K562 (cell line): Measurements from ENCODE around the gene ARHGAP10. TPM values are rescaled to one million over a fixed set of nuclear protein-coding genes. Genes with fewer than 3 reads are reported as not detected.

Experiments
- ATAC-seq: fragments of 200-7000 bp; cut with Tn5 transposase; 3 replicates; pipeline ENCODE4 v1.9.1; 2020; ENCODE audit warnings: moderate library complexity
- BruUV-seq: library from RNA; stranded (reverse); fragments of 400-500 nt; replicated peaks from 2 replicates; lab custom pipeline; 2021; lab: Mats Ljungman, UMichigan
- CTCF ChIA-PET: fragments of 300-600 bp; formaldehyde crosslinking; extraction: SDS; loops from one replicate; lab custom pipeline; 2021; ENCODE audit warnings: low intra/inter-chr PET ratio; lab: Yijun Ruan, JAX
- POLR2A ChIA-PET: fragments of 300-600, 350-650 bp; sonication (Branson Sonifier 250); formaldehyde crosslinking; extraction: SDS; loops from one replicate; lab custom pipeline; 2021; ENCODE audit warnings: antibody characterized with exemption, inconsistent platforms; lab: Yijun Ruan, JAX
- DNase-seq, 4 experiments: peaks; one replicate each; pipeline versions ENCODE4 v3.0.0 to v3.0.0-alpha.2; 2011 to 2018; ENCODE audit warnings: low spot score in 3 of 4, mixed read lengths in 3 of 4; ENCODE audit errors: extremely low read depth in 1 of 4
- FAIRE-seq: peaks from 2 replicates; lab custom pipeline; 2011; peaks lifted over from hg19 to GRCh38; lab: Jason Lieb, UNC
- H2AFZ ChIP-seq: 2 replicates; pipeline ENCODE4 v1.6.0; 2011; ENCODE audit warnings: low read depth, low read length, control low read depth, inconsistent platforms
- H3K27ac ChIP-seq: fragments of 200-600 bp; 3 replicates; pipeline ENCODE4 v1.8.0; 2011; ENCODE audit warnings: low read depth, mild to moderate bottlenecking, control low read depth, inconsistent platforms, low read length, moderate library complexity, mixed read lengths; ENCODE audit errors: extremely low read depth
- H3K27me3 ChIP-seq, 2 experiments: fragments of 300-600 bp in 1 of 2; 2 replicates in 1 of 2; 3 replicates in 1 of 2; pipeline versions ENCODE4 v1.6.0 to v1.8.0; 2011; ENCODE audit warnings: inconsistent platforms in 2 of 2, low read length in 2 of 2, mild to moderate bottlenecking in 1 of 2, mixed read lengths in 1 of 2, moderate library complexity in 1 of 2; ENCODE audit not compliant: control insufficient read depth in 2 of 2, insufficient read depth in 2 of 2
- H3K36me3 ChIP-seq: fragments of 300-600 bp; 3 replicates; pipeline ENCODE4 v1.8.0; 2011; ENCODE audit warnings: mild to moderate bottlenecking, low read length, inconsistent platforms; ENCODE audit not compliant: control insufficient read depth, insufficient read depth
- H3K4me1 ChIP-seq, 2 experiments: fragments of 200-600 bp in 1 of 2; replicated peaks in 1 of 2; 2 replicates in 1 of 2; 3 replicates in 1 of 2; pipeline versions ENCODE4 v1.5.1 to v1.8.0; 2011; ENCODE audit warnings: inconsistent platforms in 2 of 2, low read length in 2 of 2, mild to moderate bottlenecking in 1 of 2, mixed read lengths in 1 of 2, moderate library complexity in 1 of 2; ENCODE audit not compliant: control insufficient read depth in 2 of 2, insufficient read depth in 2 of 2
- H3K4me2 ChIP-seq: 2 replicates; pipeline ENCODE4 v1.6.1; 2011; ENCODE audit warnings: low read length, control low read depth, inconsistent platforms, mixed read lengths; ENCODE audit not compliant: insufficient read depth
- H3K4me3 ChIP-seq: fragments of 200-600 bp; sonication (generic), shearing (Covaris generic); 2 replicates; pipeline ENCODE4 v1.5.1; 2016; ENCODE audit warnings: control low read depth, inconsistent platforms
- H3K79me2 ChIP-seq: fragments of 200-600 bp; 3 replicates; pipeline ENCODE4 v1.8.0; 2011; ENCODE audit warnings: low read length, inconsistent platforms; ENCODE audit not compliant: control insufficient read depth, insufficient read depth
- H3K9ac ChIP-seq, 2 experiments: 2 replicates each; pipeline versions ENCODE4 v1.6.0 to v1.6.1; 2011; ENCODE audit warnings: low read depth in 2 of 2, low read length in 2 of 2, control low read depth in 1 of 2, inconsistent platforms in 1 of 2, mild to moderate bottlenecking in 1 of 2, mixed read lengths in 1 of 2; ENCODE audit not compliant: insufficient read depth in 1 of 2
- H3K9me1 ChIP-seq: one replicate; pipeline ENCODE4 v1.6.0; 2011; ENCODE audit warnings: inconsistent platforms, mild to moderate bottlenecking, low read length, moderate library complexity; ENCODE audit not compliant: control insufficient read depth, insufficient read depth
- H3K9me3 ChIP-seq: replicated peaks from 2 replicates; pipeline ENCODE4 v1.5.1; 2011; ENCODE audit warnings: low read depth, low read length, inconsistent platforms; ENCODE audit not compliant: control insufficient read depth, insufficient read depth
- H4K20me1 ChIP-seq: replicated peaks from 2 replicates; pipeline ENCODE4 v1.6.1; 2011; ENCODE audit warnings: low read length, inconsistent platforms, mixed read lengths; ENCODE audit not compliant: control insufficient read depth, insufficient read depth
- CSDE1 ChIP-seq, 2 experiments: fragments of 450-650 bp; IDR thresholded peaks; 2 replicates each; pipeline ENCODE4 v1.6.1; 2016; ENCODE audit warnings: mild to moderate bottlenecking in 1 of 2
- EGR1 ChIP-seq: fragments of 450-650 bp; conservative IDR thresholded peaks from 2 replicates; pipeline ENCODE4 v1.6.1; 2017; ENCODE audit warnings: mild to moderate bottlenecking
- ELF1 ChIP-seq: fragments of 200-800 bp; sonication (Bioruptor generic); IDR thresholded peaks from 2 replicates; pipeline ENCODE4 v1.6.1; 2016; ENCODE audit warnings: missing genetic modification characterization, missing compliant biosample characterization
- GATAD2B ChIP-seq: fragments of 450-650 bp; IDR thresholded peaks from 2 replicates; pipeline ENCODE4 v1.6.1; 2017; ENCODE audit warnings: mild to moderate bottlenecking, borderline replicate concordance
- HLTF ChIP-seq: fragments of 450-650 bp; IDR thresholded peaks from 2 replicates; pipeline ENCODE4 v1.6.1; 2016
- LARP7 ChIP-seq: fragments of 450-650 bp; IDR thresholded peaks from 2 replicates; pipeline ENCODE4 v1.6.1; 2016
- NR1H2 ChIP-seq: sonication (generic); formaldehyde crosslinking; IDR thresholded peaks from 2 replicates; pipeline ENCODE4 v1.4.0; 2020; ENCODE audit warnings: mild to moderate bottlenecking, missing genetic modification reagents
- POLR2A ChIP-seq: fragments of 450-650 bp; conservative IDR thresholded peaks from 2 replicates; pipeline ENCODE4 v1.6.1; 2016
- RAD21 ChIP-seq, 2 experiments: fragments of 250-450 bp in 1 of 2; fragments of 450-650 bp in 1 of 2; sonication (Bioruptor Pico) in 1 of 2; formaldehyde crosslinking in 1 of 2; IDR thresholded peaks in 1 of 2; conservative IDR thresholded peaks in 1 of 2; 2 replicates each; pipeline versions ENCODE4 v1.4.0 to v1.8.0; 2020 to 2022; ENCODE audit warnings: mild to moderate bottlenecking in 2 of 2, moderate library complexity in 1 of 2
- ZKSCAN1 ChIP-seq: fragments of 150-350 bp; IDR thresholded peaks from 2 replicates; pipeline ENCODE4 v1.6.1; 2016; ENCODE audit warnings: low read depth, low read length
- ZNF695 ChIP-seq: fragments of 450-650 bp; formaldehyde crosslinking; IDR thresholded peaks from 2 replicates; pipeline ENCODE4 v1.4.0; 2020; ENCODE audit warnings: mild to moderate bottlenecking, moderate library complexity
- WGBS: fragments of 100-300 bp; shearing (Covaris generic); methylation state at CpG from one replicate; pipeline ENCODE4 v1.1.6; 2016; ENCODE audit warnings: low coverage, mixed read lengths; ENCODE audit not compliant: insufficient coverage; ENCODE audit errors: missing lambda C conversion rate; 5-methylcytosine and 5-hydroxymethylcytosine counted together
- in situ Hi-C: fragments of 300-500 bp; cut with MboI; formaldehyde crosslinking; loops from 4 replicates; pipeline ENCODE4 v1.15.0; 2018; ENCODE audit warnings: inconsistent platforms, mixed read lengths
- intact Hi-C: fragments of 100-400 bp; cut with micrococcal nuclease; formaldehyde crosslinking; loops from 2 replicates; pipeline ENCODE4 v1.14.2; 2022
- polyA plus RNA-seq, 8 experiments: library from polyadenylated mRNA; depleted of rRNA in 4 of 8; stranded (reverse) in 5 of 8; unstranded in 3 of 8; fragments of >200 nt; fragmentation: Nextera tagmentation in 2 of 8; fragmentation: Illumina TruSeq in 1 of 8; extraction: Ambion mirVana in 2 of 8; extraction: Trizol in 1 of 8; gene quantifications; 2 replicates each; pipeline versions ENCODE4 v1.2.1 to v1.2.3, GENCODE V29; 2011 to 2014; ENCODE audit warnings: inconsistent platforms in 1 of 8, missing spikeins in 1 of 8
- total RNA-seq, 7 experiments: library from RNA; depleted of rRNA in 6 of 7; stranded (reverse); fragments of >200 nt in 6 of 7; fragmentation: Illumina TruSeq in 2 of 7; extraction: Trizol in 2 of 7; gene quantifications; 2 replicates each; pipeline versions ENCODE4 v1.2.1 to v1.2.3, GENCODE V29; 2011 to 2021; ENCODE audit warnings: low replicate concordance in 1 of 7
- TF ChIP-seq, protein P1 (sequence below): fragments of 250-450 bp; sonication (Bioruptor Pico); IDR thresholded peaks from 2 replicates; pipeline ENCODE4 v1.5.0; 2020; ENCODE audit warnings: mild to moderate bottlenecking
- TF ChIP-seq, protein P2 (sequence below): fragments of 250-450 bp; sonication (Bioruptor Pico); IDR thresholded peaks from 2 replicates; pipeline ENCODE4 v1.5.0; 2021; ENCODE audit warnings: mild to moderate bottlenecking, moderate library complexity
- TF ChIP-seq, protein P3 (sequence below): fragments of 450-650 bp; IDR thresholded peaks from 2 replicates; pipeline ENCODE4 v1.6.1; 2016; ENCODE audit warnings: mild to moderate bottlenecking
- TF ChIP-seq, protein P4 (sequence below): fragments of 450-650 bp; IDR thresholded peaks from 2 replicates; pipeline ENCODE4 v1.6.1; 2016; ENCODE audit warnings: borderline replicate concordance

The ARHGAP10 gene
- total and polyA plus RNA-seq, 9 of the 15 experiments (the other 6 are each of a cell fraction or from before 2014, with no cell fraction given) = 0.03 to 0.22 (median 0.06) TPM; not detected in 3

DNA sequence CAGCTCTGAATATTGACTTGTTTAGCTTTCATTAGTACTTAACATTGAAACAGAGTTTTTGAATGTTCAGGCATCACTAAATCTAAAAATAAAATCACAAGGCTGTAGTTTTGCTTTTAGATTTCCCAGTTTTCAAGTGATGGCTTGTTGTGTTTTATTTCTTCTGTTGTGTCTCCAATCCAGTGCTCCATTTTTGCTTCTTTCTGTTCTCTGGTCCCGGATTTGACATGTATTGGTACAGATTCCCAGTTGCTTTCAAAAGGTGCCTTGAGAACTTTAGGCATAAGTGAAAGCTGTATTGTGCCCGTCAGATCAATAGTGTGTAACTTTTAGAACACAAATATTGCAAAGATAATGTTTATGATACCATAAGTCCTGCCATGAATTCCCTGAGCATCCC is 53.2 kb downstream of the ARHGAP10 start:
- FAIRE-seq (peak; percentile 66), DNase-seq (no peak), ATAC-seq (no peak)
- H3K9ac ChIP-seq = no peak overlapping the region
- no peak overlapping the region for H3K27ac ChIP-seq
- no TSS peak for BruUV-seq
- H3K9me3 ChIP-seq = no peaks in the 10 kb centered on the region
- CTCF ChIA-PET = no interaction called here
- H3K4me3 ChIP-seq = no peak overlapping the region
- no peaks in the 10 kb centered on the region for H3K79me2 ChIP-seq
- intact Hi-C loops = no loop called here
- no peak overlapping the region for H3K4me2 ChIP-seq
- H3K36me3 ChIP-seq = no peaks in the 10 kb centered on the region
- no peak overlapping the region for H2AFZ ChIP-seq
- no peaks in the 10 kb centered on the region for H3K4me1 ChIP-seq
- POLR2A ChIA-PET = interaction anchor here (0.5 to 1.0 kb wide), 3 partner anchors 22 to 305 kb away, joined by 3 read pairs; no protein-coding TSS in a partner anchor
- H4K20me1 ChIP-seq = no peaks in the 10 kb centered on the region; the same call in 1 of the 2 replicates
- H3K9me1 ChIP-seq = no peaks in the 10 kb centered on the region
- TF ChIP-seq NR1H2 (CRISPR knock-in tag) (no peak), ZNF695 (CRISPR knock-in tag) (no peak), EGR1 (no peak), GATAD2B (no peak), RAD21 (CRISPR knock-in tag; conservative IDR thresholded peaks at IDR 0.05 in 1 of 2, IDR thresholded peaks at IDR 0.05 in 1 of 2) (no peak), CSDE1 (IDR thresholded peaks at IDR 0.05) (no peak), POLR2A (no peak), LARP7 (no peak), ZKSCAN1 (no peak), HLTF (no peak), ELF1 (tag) (no peak)
- TF ChIP-seq, protein P1, sequence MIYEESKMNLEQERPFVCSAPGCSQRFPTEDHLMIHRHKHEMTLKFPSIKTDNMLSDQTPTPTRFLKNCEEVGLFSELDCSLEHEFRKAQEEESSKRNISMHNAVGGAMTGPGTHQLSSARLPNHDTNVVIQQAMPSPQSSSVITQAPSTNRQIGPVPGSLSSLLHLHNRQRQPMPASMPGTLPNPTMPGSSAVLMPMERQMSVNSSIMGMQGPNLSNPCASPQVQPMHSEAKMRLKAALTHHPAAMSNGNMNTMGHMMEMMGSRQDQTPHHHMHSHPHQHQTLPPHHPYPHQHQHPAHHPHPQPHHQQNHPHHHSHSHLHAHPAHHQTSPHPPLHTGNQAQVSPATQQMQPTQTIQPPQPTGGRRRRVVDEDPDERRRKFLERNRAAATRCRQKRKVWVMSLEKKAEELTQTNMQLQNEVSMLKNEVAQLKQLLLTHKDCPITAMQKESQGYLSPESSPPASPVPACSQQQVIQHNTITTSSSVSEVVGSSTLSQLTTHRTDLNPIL (CRISPR knock-in tag) = no peak
- TF ChIP-seq, protein P2, sequence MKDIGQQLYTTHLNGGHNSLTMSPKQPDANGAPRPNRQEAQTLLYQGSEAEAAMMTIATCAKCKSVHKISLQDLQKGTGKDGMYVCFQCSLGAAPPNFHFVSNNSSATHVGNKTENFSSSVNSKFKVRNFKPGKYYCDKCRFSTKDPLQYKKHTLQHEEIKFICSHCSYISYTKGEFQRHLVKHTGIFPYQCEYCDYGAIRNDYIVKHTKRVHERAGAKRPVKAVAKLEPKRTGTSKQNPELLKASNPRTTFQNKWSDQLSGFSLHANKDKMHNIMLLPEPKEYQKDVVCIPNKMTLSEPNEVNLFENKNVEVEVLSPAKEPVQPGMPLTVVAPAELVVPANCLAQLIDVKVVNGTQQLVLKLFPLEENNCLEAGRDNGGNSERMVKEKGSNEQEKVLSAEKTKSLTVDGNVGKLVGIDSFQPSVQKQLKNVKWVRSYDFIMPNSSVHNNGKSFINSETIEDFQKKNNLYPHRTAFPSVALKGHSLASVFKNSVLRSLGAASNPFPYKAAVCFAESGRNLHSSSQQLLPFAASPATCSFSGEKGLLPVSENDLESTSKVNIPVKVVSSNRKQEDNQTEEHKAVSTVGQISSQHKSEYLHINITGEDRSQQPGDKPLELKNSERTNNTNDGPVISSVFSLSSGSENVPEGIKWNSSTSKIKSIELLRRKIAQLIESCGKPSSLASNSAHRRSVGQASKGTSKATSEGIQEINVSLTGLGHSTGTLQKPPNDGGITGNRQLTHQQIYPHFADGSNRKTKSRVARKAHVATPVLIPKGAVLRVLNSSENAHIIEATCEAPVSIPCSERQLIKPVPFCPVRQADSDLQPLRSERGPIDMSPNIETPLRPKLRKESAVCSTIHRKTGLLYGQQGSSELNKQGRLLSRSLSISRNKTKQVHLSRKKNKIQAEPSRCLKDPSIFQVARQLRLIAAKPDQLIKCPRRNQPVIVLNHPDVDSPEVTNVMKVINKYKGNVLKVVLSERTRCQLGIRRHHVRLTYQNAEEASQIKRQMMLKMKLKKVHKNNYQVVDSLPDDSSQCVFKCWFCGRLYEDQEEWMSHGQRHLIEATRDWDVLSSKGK = no peak
- TF ChIP-seq, protein P3, sequence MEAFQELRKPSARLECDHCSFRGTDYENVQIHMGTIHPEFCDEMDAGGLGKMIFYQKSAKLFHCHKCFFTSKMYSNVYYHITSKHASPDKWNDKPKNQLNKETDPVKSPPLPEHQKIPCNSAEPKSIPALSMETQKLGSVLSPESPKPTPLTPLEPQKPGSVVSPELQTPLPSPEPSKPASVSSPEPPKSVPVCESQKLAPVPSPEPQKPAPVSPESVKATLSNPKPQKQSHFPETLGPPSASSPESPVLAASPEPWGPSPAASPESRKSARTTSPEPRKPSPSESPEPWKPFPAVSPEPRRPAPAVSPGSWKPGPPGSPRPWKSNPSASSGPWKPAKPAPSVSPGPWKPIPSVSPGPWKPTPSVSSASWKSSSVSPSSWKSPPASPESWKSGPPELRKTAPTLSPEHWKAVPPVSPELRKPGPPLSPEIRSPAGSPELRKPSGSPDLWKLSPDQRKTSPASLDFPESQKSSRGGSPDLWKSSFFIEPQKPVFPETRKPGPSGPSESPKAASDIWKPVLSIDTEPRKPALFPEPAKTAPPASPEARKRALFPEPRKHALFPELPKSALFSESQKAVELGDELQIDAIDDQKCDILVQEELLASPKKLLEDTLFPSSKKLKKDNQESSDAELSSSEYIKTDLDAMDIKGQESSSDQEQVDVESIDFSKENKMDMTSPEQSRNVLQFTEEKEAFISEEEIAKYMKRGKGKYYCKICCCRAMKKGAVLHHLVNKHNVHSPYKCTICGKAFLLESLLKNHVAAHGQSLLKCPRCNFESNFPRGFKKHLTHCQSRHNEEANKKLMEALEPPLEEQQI = no peak
- TF ChIP-seq, protein P4, sequence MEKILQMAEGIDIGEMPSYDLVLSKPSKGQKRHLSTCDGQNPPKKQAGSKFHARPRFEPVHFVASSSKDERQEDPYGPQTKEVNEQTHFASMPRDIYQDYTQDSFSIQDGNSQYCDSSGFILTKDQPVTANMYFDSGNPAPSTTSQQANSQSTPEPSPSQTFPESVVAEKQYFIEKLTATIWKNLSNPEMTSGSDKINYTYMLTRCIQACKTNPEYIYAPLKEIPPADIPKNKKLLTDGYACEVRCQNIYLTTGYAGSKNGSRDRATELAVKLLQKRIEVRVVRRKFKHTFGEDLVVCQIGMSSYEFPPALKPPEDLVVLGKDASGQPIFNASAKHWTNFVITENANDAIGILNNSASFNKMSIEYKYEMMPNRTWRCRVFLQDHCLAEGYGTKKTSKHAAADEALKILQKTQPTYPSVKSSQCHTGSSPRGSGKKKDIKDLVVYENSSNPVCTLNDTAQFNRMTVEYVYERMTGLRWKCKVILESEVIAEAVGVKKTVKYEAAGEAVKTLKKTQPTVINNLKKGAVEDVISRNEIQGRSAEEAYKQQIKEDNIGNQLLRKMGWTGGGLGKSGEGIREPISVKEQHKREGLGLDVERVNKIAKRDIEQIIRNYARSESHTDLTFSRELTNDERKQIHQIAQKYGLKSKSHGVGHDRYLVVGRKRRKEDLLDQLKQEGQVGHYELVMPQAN = no peak
- peaks cover 0 to 16% of the 10 kb centered on the region in 2 experiments; a peak in 4 of 5 replicates for H3K27me3 ChIP-seq
- in situ Hi-C loops = no loop called here
- WGBS = 0% methylated on average over 2 of the region's 2 CpGs
